ENCODE measurements around the gene KREMEN1.
"Not testable (repeated sequence)": the region's sequence is repeated elsewhere in the genome, so short reads cannot be mapped to it uniquely, and the experiment has no call there.

The KREMEN1 gene

DNA sequence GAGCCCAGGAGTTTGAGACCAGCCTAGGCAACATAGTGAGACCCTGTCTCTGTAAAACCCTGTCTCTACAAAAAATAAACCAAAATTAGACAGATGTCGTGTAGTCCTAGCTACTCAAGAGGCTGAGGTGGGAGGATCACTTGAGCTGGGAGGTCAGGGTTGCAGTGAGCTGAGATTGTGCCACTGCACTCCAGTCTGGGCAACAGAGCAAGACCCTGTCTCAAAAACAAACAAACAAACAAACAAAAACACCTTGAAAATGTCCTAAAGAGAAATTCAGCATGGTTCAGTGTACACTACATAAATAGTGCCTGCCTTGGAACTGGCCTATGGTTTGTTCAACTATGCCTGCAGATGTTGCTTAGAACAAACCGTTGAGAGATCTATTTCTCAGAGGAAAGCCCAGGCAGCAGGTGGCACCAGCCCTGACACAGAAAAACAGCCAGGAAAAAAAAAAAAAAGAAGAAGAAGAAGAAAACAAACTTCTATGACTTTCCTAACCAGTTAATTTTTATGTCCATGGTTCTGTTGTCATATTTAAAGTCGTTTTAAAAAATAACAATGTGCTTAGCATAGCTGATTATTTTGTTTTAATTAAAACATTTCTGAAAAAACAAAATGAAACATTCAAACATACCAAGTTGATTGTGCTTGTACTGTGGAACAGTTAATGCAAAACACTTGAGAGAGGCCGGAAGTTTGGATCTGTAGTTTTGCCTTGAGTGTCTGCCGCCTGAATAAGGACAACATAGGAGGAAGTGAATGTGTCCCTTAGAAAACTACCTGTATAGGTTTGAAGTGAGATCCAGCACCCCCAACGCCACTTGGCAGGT lies 5.4 kb downstream of the KREMEN1 start:
- no peak for DNase-seq (ENCODE audit: low read depth in 2 of 2)

DNA sequence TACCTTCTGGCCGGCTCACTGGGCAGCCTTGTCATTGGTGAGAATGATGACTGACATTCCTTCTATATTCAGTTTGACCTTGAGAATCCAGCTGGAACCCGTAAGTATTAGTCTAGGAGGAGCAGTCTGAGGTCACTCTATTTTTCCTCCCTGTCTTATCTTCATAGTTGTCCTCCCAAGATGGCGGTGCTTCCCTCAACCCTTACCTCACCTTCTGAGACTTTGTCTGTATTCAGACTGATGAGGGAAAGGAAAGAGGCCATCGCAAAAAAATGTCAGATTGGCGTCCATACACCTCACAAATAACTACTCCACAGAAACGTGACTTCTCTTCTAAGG lies 6.0 kb downstream of the KREMEN1 start:
- DNase-seq (ENCODE audit: low read depth in 2 of 2) = no peak

DNA sequence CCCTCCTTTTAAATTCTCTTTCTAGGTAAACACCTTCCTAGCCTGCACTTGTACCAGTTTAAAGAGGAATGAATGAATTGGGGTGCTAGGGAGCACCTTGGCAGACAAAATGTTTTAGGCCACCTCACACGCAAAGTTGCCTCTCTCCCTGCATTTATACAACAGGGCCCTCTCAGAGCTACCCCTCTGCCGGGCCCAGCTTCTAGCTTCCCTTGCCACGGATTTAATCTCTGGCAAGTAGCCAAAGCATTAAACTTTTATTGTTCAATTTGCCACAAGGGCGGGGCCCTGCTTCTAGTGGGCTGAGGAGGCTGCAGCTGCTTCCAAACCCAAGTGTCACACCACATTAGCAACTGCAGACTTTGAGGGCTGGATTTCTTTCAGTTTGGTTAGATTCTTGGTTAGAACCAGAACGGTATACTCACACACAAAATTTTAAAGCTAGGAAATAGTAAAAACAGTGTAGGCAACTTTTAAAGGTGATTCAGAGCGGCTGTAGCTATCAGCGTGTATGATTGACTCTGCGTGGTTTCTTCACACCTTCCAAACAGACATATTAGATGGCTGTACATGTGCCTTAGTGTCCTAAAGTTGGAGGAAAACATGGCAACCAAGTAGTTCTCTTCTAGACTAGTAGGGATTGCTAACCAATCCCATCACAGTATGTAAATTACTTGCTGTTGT lies 6.5 kb downstream of the KREMEN1 start:
- no peak for DNase-seq (ENCODE audit: low read depth in 2 of 2)

DNA sequence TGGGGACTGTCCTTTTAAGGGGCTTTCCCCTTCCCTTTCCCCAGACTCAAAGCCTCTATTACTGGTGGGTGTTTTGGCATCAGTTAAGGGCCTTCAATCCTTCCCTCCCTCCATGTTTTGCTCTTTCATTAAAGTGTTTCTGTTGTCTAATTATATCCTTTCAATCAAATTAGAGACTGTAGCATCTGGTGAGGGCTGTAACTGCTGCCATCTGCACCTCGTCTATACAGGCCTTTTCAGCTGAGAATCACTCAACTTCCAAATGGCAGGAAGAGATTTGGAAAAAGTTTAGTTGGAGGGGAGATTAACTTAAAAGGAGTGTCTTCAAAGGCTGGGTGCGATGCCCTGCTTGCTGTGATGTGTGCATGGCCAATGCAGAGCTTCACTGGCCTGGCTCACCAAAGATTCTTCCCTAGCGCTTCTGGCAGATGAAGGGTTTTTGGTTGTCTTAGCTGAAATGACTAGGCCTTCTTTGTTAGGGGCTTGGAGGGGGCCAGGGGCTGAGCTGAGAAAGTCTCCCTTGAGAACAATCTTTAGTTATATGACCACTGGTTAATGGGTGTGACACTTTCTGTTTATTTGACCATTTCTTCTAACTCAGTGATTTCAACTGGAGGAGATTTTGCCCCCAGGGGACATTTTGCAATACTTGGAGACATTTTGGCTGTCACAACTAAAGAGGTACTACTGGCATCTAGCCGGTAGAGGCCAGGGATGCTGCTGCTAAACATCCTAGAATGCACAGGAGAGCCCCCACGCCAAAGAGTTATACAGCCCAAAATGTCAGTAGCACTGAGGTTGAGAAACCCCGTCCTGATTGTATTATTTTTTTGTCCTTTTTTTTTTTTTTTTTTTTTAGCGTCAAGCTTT lies 7.5 kb downstream of the KREMEN1 start:
- no peak for DNase-seq (ENCODE audit: low read depth in 2 of 2)

DNA sequence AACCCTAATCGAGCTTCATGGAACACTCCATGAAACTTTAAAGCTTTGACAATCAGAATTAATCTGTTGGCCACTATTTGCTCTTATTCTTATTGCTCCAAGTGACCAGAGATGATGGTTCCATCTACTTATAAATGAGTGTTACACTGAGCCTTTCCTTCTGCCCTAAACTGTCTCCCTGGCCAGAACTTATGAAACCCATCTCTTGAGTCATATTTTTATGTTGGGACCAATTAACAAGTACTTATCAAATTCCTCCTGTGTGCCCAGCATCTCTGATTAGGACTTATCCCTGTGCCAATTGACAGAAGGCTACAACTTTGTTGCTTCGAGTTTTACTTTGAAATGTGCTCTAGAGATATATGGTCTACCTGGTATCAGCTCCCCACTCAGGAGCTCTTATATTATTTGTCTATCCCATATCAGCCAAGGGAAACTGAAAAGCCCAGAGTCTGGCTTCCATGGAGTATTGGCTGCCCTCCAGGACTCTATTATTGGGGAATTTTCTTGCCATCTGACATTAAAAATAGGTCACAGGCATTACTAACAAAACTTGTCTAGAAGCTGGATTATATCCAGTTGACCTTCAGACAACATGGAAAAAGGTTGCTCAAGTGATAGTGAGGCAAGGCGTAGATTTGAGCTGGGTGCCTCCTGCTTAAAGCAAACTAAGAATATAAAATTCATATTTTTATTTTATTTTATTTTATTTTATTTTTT lies 8.8 kb downstream of the KREMEN1 start:
- no peak for DNase-seq (ENCODE audit: low read depth in 2 of 2)

DNA sequence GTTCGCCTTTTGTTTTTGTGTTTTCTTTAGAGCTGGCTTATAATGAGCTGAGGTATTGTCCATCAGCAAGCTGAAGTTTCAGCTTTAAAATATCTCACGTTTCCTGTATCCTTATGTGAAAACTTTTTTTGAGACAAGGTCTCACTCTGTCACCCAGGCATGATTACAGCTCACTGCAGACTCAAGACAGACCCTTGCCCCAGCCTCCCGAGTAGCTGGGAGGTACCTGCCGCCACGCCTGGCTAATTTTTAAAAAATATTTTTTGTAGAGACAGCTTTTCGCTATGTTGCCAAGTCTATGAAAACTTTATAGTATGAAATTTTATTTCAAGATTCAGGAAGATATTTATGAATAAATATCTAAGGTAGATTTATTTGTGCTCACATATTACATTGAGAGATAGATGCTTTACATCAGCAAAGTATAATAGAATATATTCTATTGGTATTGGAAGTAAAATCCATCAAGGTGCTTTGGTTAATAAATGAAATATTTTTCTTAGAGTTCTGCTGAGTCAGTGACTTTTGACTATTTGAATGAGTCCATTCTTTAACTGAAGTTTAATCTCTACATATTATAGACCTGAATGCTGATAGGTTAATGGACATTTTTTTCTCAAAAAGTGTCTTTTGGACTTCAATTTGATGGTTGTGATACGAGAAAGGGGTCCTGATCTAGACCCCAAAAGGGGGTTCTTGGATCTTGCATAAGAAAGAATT lies 10.2 kb downstream of the KREMEN1 start:
- no peak for DNase-seq (ENCODE audit: low read depth in 2 of 2)

DNA sequence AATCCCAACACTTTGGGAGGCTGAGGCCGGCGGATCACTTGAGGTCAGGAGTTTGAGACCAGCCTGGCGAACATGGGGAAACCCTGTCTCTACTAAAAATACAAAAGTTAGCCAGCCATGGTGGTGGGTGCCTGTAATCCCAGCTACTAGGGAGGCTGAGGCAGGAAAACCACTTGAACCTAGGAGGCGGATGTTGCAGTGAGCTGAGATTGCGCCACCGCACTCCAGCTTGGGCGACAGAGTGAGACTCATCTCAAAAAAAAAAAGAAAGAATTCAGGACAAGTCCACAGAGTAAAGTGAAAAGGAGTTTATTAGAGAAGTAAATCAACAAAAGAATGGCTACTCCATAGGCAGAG lies 10.7 kb downstream of the KREMEN1 start:
- not testable (repeated sequence) for DNase-seq (ENCODE audit: low read depth in 2 of 2)

DNA sequence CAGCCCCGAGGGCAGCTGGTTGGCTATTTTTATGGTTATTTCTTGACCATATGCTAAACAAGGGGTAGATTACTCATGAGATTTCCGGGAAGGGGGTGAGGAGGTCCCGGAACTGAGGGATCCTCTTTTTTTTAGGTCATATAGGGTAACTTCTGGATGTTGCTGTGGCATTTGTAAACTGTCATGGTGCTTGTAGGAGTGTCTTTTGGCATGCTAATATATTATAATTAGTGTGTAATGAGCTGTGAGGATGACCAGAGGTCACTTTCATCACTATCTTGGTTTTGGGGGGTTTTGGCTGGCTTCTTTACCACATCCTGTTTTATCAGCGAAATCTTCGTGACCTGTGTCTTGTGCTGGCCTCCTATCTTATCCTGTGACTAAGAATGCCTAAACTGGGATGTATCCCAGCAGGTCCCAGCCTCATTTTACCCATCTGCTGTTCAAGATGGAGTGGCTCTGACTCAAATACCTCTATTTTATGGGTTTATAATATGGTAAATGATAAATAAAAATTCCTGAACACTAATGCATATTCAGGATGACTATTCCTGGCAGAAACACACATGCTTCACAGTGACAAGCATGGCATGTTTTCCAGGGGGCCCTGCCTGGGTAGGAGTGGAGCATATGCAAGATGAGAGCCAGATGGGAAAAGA lies 11.2 kb downstream of the KREMEN1 start:
- DNase-seq (ENCODE audit: low read depth in 2 of 2) = no peak

DNA sequence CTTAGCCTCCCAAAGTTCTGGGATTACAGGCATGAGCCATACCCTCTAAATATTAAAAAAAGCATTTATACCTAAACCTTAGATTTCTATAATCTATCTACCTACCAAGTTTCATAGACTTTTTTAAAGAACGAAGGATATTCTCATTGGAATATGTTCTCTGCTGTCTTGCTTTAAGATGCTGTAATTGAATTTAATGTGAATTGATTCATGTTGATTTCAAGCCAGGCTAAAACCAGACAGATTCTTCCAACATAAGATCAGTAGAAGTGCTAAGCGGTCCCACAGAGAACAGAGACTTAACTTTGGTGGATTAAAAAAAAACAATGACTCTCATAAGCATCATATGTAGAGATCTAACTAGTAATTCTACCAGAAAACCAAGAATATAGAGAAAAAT lies 14.2 kb downstream of the KREMEN1 start:
- DNase-seq (ENCODE audit: low read depth in 2 of 2) = no peak

DNA sequence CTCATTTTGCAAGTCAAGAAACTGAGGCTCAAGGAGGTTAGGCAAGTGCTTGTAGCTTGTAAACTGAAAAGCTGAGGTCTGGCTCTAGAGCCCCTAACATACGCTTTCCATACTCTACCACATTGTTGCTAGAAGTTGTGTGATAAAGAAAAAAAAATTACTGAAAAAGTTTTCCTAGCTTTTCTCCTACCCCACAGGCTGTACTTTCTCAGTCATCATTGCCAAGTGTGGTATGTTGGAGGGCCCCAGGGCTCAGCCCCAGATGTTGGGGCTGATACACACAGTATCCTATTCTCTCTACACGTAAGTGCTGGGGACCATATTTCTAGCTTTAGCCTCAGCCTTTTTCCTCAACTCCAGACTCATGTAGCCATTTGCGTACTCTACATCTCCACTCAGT lies 16.0 kb downstream of the KREMEN1 start:
- no peak for DNase-seq (ENCODE audit: low read depth in 2 of 2)

DNA sequence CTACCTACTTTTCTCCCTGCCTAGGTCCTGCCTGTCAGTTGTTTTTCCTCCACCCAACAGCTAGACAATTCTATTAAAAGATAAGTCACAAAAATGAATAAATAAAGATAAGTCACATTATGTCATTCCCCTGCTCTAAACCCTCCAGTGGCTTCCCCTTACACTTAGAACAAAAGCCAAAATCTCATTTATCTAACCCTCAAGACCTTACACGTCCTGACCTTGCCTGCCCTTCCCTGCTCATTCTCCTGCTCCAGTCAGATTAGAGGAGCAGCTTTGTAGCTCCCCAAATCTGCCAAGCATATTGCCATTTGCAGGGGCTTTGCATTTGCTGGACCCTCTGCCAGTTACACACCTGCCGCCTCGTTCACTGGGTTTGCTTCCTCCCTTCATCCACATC lies 16.7 kb downstream of the KREMEN1 start:
- DNase-seq (ENCODE audit: low read depth in 2 of 2) = no peak

DNA sequence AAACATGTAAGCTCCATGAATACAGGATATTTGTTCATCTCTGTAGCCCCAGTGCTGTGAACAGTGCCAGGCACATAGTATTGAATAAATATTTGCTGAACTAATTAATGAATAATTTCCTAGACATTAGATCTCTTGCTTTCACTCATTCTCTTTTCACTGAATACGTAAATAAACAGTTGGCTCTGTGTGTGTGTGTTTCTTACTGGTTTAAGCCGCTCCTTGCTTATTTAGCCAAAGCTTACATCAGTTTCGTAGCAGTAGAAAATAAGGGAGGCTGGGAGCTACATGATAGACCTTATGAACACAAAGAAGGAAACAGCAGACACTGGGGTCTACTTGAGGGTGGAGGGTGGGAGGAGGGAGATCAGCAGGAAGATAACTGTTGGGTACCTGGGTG lies 17.2 kb downstream of the KREMEN1 start:
- DNase-seq (ENCODE audit: low read depth in 2 of 2) = no peak

DNA sequence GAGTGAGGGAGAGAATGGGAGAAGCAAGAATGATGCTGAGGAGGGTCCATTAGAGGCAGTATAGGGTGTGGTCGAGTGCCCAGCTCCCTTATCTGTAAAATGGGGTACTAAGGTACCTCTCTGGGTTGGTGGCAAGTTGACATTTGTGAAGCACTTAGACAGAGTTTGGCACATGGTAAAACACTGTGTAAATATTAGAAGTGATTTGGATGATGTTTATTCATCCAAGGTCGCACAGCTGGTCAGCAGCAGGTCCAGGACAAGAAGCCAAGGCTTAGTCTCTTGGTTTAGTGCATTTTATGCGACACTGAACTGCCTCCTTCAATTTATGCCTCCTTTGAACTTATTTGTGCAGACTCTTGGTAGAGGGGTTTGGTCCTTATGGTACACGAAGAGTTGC lies 19.4 kb downstream of the KREMEN1 start:
- no peak for DNase-seq (ENCODE audit: low read depth in 2 of 2)

DNA sequence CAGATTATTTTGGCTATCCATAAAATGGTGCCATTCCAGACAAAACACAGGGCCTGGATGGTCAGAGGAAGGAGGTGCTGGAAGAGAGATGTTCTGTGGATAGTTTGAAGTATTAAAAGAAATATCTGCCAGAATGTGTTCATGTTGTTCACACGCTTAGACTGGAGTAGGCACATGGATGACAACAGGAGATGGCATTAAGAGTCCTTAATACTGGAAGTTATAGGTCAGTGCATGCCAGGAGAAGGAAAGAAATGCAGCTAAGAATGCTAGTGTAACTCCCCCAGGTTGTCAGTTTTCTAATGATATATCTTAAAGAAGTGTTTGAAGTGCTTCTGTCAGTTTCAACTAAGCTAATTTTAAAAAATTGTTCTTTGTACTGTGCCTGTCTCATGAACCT lies 20.2 kb downstream of the KREMEN1 start:
- DNase-seq (ENCODE audit: low read depth in 2 of 2) = no peak

DNA sequence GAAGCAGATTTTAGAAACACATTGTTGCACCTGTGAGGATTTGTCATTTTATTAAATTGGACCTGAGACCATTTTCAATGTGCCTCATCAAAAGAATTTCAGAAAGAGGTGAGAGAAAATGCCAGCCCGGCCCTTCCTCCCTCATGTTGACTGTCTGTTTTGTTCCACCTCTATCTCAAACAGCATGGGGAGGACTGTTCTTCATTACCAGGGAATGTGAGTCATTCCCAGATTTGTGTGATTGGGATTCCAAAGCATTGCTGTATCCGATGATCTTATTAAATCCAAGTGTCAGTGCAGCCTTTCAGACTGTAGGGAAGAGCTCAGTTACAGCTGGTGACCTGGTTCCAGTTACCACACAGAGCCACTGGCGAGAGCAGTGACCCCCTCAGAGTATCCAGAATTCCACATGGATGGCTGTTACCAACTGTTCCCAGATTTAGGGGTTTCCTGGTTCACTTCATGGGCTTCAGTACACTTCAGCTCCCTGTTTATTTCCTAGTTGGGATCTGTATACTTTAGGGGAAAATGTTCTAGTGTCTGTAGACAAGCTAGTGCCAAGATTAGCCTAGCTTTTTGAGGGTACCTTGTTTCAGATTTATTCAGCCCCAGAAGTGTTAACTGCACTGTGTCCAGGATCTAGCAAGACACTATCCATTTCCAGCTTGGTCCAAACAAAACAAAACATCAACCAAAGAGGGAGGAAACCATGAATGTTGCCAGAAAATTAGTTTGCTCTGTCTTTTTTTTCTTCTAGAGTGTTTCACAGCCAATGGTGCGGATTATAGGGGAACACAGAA lies 20.9 kb downstream of the KREMEN1 start:
- no peak for DNase-seq (ENCODE audit: low read depth in 2 of 2)

DNA sequence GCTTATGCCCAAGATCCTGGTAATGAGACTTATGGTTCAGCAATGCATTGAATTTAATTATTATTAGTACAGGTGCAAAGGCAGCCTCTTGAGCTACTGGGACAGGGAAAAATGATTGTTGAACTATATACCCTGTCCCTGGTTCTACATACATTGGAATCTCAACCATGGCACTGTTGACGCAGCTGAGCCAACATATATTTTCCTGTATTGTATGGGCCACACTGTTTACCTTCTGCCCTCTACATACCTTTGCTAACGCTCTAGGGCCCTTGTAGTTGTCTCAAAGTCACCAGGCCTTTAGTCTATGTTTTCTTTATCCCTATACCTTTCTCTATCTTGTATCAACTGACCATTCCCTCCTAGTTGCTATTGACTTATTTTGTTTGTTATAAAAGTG lies 22.6 kb downstream of the KREMEN1 start:
- no peak for DNase-seq (ENCODE audit: low read depth in 2 of 2)

DNA sequence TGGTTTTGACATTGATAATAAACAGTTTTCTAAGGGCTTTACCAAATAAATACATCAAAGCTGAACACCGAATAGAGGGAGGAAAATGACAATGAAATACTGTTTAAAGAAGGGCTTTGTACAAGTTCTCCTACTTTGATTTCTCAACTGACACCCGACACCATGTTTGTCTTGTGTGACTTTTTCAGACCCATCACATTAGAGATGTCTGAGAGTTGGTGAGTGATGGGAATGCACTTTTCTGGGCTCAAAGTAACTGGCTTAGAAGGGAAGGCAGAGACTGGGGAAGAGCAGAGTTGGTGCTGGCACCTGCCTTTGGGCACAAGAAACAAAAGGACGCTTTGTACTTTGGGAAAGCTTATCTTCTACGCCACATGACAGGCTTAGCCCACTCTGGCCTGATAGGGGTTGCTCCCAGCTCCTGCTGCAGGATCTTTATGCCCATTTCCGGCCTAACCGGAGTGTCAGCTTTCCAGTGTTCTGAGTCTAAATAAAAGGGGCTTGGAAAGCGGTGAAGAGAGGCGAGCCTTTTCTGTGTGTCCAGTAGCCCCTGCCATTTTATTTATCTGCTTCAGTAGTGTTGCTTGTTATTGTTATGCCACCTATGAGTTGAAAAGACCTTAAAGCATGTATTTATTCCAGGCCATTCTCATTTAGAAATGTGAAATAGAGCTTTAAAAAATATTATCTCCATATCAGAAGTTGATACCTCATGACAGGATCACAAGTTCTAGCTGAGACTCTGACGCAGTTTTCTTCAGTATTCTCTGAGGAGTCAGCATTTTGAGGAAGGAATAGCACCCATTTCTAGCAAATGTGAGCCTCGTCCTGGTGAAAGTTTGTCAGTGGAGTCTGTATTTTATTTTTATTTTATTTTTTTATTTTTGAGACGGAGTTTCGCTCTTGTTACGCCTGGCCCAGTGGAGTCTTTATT lies 24.2 kb downstream of the KREMEN1 start:
- DNase-seq (ENCODE audit: low read depth in 2 of 2) = no peak

DNA sequence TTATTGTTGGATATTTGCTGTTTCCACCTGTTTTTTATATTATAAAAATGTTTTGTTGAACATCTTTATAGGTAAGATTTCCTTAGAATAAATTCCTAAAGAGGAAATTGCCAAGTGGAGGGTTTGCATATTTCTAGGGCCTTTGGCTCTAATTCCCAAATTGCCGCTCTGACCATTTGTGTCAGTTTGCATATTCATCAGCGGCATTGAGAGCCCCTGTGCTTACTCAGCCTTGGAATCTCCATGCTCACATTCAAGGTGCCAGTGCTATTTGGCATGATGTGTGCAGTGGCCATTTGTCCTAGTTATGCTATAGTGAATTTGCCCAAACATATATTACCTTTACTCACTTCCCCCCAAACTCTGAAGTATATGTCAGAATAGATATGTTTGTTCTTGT lies 25.5 kb downstream of the KREMEN1 start:
- DNase-seq (ENCODE audit: low read depth in 2 of 2) = no peak

DNA sequence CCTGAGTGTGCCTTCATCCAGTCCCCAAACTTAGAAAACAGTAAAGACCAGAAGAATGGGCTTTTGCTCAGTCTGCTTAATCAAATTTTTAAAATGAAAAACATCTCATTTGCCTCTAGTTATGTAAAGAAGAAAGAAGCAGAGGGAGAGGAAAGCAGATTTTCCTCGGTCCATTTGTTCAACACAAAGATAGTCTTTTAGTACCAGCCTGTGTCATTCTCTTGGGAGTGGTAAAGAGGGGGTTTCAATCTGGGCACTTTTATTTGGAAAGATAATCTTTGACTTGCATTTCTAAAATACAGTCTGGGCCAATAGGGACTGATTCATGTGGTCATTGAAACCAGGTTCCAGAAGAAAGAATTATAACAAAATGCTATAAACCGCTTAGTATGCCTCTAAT lies 29.5 kb downstream of the KREMEN1 start:
- DNase-seq (ENCODE audit: low read depth in 2 of 2) = no peak
